Astrocyte of the spinal cord (primary cell): ENCODE measurements around the gene CYP4B1.
"Not testable (repeated sequence)": the region's sequence is repeated elsewhere in the genome, so short reads cannot be mapped to it uniquely, and the experiment has no call there.

Experiments used
- DNase-seq: peaks from one replicate; pipeline ENCODE4 v3.0.0; 2011; ENCODE audit warnings: low read depth, low spot score
- H3K4me3 ChIP-seq: 2 replicates; pipeline ENCODE4 v1.5.1; 2011; ENCODE audit warnings: low read depth, mild to moderate bottlenecking, low read length, moderate library complexity
- CTCF ChIP-seq: IDR thresholded peaks from 2 replicates; pipeline ENCODE4 v1.5.1; 2012; ENCODE audit warnings: low read depth, mild to moderate bottlenecking, low read length, inconsistent platforms
- in situ Hi-C: cut with HindIII; loops from 2 replicates; pipeline ENCODE4 v1.10.0; 2017; ENCODE audit warnings: low sequenced_read_pairs

CYP4B1 gene

DNA sequence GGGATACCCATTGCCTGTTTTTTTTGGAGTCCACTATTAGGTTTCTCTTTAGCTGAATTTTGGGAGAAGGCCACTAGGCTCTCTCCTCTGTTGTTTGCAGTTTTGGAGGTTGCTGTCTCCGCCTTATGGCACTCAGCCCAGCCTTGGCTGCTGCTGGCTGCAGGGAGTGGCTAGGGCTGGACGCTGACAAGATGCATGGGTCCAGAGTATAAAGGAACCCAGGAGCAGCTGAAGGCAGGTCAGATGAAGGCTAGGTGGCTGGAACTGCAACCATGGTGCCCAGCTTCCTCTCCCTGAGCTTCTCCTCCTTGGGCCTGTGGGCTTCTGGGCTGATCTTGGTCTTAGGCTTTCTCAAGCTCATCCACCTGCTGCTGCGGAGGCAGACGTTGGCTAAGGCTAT, at the start of gene CYP4B1:
CYP4B1 (plus strand) TSS at position 237 of the 400 bp plus-strand sequence; CDS start at position 273, 36 bp downstream.
- no peak within 1 kb of the TSS for H3K4me3 ChIP-seq
- in situ Hi-C loops = no loop called here
- no peak for DNase-seq
- no peak for TF ChIP-seq CTCF

DNA sequence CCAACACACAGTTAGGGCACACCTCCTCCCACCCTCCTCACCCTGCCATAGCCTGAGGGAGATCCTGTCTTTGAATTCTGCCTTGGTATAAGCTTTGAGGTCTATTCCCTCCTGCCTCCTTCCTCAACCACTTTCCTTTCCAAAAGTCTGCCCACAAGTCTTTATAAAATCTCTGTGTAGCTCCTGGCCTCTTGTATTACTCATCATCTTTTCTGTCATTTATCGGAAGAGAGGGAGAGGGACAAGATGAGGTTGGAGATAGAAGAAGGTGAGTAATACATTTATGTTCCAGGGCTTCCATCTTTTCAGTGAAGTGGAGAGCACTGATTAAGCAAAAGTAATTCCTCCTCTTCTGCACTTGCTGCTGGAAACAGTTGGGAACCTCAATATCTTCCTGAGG, 49.4 kb upstream of the CYP4B1 start:
- in situ Hi-C loops = no loop called here
- DNase-seq = no peak
- TF ChIP-seq CTCF = no peak
- no peak overlapping the region for H3K4me3 ChIP-seq

- no peak for TF ChIP-seq CTCF
- DNase-seq = no peak
- H3K4me3 ChIP-seq = no peak overlapping the region
- in situ Hi-C loops = no loop called here
Measured at GRCh38 chr1:46749921-46750404, 48.9 kb upstream of the CYP4B1 start.

DNA sequence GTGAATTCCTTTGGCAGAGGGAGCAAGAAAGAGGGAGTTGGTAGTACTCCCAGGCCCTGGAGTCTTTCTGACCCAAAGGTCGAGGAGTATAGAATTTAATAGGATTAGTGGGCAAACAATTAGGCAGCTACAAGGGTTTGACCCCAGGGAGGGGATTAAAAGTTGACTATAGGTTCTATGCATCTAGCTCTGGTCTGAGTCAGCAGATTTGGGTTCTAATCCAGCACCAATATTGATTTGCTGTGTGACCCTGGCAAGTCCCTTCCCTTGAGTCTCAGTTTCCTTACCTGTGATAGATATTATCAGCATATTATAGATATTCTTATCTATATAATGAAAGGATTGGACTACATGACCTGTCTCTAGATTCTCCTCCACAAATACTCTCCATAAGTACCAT, 44.9 kb upstream of the CYP4B1 start:
- no peak for DNase-seq
- no peak for TF ChIP-seq CTCF
- no peak overlapping the region for H3K4me3 ChIP-seq
- in situ Hi-C loops = no loop called here

- in situ Hi-C loops, H3K4me3 ChIP-seq, DNase-seq: not testable (repeated sequence)
Measured at GRCh38 chr1:46754707-46755106, 44.1 kb upstream of the CYP4B1 start.

DNA sequence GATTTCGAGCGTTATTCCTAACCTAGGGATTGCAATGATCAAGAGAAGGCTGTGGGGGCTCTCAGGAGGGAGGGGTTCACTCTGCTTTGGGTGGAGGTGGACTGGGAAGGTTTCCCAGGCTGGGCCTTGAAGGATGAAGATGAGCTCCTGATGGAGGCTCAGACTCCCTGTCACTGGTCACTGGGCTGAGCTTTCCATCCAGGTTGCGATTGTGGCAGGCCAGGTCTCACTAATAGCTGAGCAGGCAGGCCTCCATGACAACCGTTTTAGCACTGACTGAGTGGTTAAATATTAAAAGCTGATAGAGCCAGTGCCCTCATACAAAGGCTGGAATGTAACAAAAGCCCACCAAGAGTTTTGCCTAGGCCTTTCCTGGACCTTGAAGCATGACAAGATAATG, 43.7 kb upstream of the CYP4B1 start:
- no peak for TF ChIP-seq CTCF
- DNase-seq = no peak
- in situ Hi-C loops = no loop called here
- no peak overlapping the region for H3K4me3 ChIP-seq

GRCh38 chr1:46757247-46757955, 41.4 kb upstream of the CYP4B1 start:
- H3K4me3 ChIP-seq = no peak overlapping the region
- no peak for TF ChIP-seq CTCF
- no peak for DNase-seq
- in situ Hi-C loops = no loop called here
